Fibroblast of skin of left biceps (primary cell): Measurements from ENCODE around the gene SLC2A4.
"Not testable (repeated sequence)": the region's sequence is repeated elsewhere in the genome, so short reads cannot be mapped to it uniquely, and the experiment has no call there.

Source experiments
- DNase-seq, 2 experiments: peaks; one replicate each; pipeline ENCODE4 v3.0.0-alpha.2; 2013; ENCODE audit warnings: low read depth in 2 of 2

SLC2A4 gene

GRCh38 chr17:7324438-7324779, 42.9 kb downstream of the SLC2A4 start:
- DNase-seq, result no peak

- no peak for DNase-seq
Measured at GRCh38 chr17:7325031-7325528, 43.6 kb downstream of the SLC2A4 start.

- no peak for DNase-seq
Measured at GRCh38 chr17:7326186-7326585, 44.7 kb downstream of the SLC2A4 start.

- DNase-seq, result no peak
Measured at GRCh38 chr17:7327056-7327455, 45.5 kb downstream of the SLC2A4 start.

- no peak for DNase-seq
Measured at GRCh38 chr17:7327501-7327900, 46.0 kb downstream of the SLC2A4 start.

- no peak for DNase-seq
Measured at GRCh38 chr17:7328009-7328408, 46.5 kb downstream of the SLC2A4 start.

- no peak for DNase-seq
Measured at GRCh38 chr17:7328840-7329373, 47.4 kb downstream of the SLC2A4 start, which contains the start of gene NEURL4. TSS of gene NEURL4 (minus strand) at chr17:7329335. CDS start at chr17:7329312, 23 bp downstream.

- peak; percentile 98 for DNase-seq
Measured at GRCh38 chr17:7329374-7329996, 48.0 kb downstream of the SLC2A4 start.

GRCh38 chr17:7329997-7330637, 48.6 kb downstream of the SLC2A4 start:
- DNase-seq, result peak in 1 of 2 experiments; percentile 45

GRCh38 chr17:7330638-7331015, 49.1 kb downstream of the SLC2A4 start:
- no peak for DNase-seq

GRCh38 chr17:7332111-7332510, 50.6 kb downstream of the SLC2A4 start:
- DNase-seq, result no peak

GRCh38 chr17:7332600-7333069, 51.1 kb downstream of the SLC2A4 start:
- DNase-seq, result not testable (repeated sequence)

GRCh38 chr17:7334938-7335538, 53.5 kb downstream of the SLC2A4 start:
- DNase-seq, result no peak

GRCh38 chr17:7335765-7336164, 54.2 kb downstream of the SLC2A4 start:
- DNase-seq, result not testable (repeated sequence)

GRCh38 chr17:7336240-7337175, 55.0 kb downstream of the SLC2A4 start, which contains the start of gene ACAP1:
TSS of gene ACAP1 (plus strand) at chr17:7336529. CDS start at chr17:7336735, 206 bp downstream.
- DNase-seq, result no peak

GRCh38 chr17:7337600-7337999, 56.1 kb downstream of the SLC2A4 start:
- not testable (repeated sequence) for DNase-seq
